Activated naive CD8-positive, alpha-beta T cell treated with anti-CD3 and anti-CD28 coated beads for 36 hours (primary cell): Measurements from ENCODE around the gene TNS2. TPM values are rescaled to one million over a fixed set of nuclear protein-coding genes. Genes with fewer than 3 reads are reported as not detected.
"Not testable (repeated sequence)": the region's sequence is repeated elsewhere in the genome, so short reads cannot be mapped to it uniquely, and the experiment has no call there.

ENCODE experiments used
- DNase-seq: peaks from one replicate; pipeline ENCODE4 v3.0.0; 2021
- H3K27ac Mint-ChIP-seq: one replicate; pipeline ENCODE4 v1.8.0; 2022; ENCODE audit warnings: mild to moderate bottlenecking, moderate library complexity, mixed read lengths
- H3K27me3 Mint-ChIP-seq: one replicate; pipeline ENCODE4 v1.8.0; 2022; ENCODE audit warnings: mild to moderate bottlenecking, mixed read lengths
- H3K36me3 Mint-ChIP-seq: one replicate; pipeline ENCODE4 v1.8.0; 2021; ENCODE audit warnings: mild to moderate bottlenecking, mixed read lengths
- H3K4me1 Mint-ChIP-seq: one replicate; pipeline ENCODE4 v1.8.0; 2021; ENCODE audit warnings: mixed read lengths
- H3K4me3 Mint-ChIP-seq: one replicate; pipeline ENCODE4 v1.8.0; 2022; ENCODE audit warnings: mild to moderate bottlenecking, moderate library complexity, mixed read lengths
- H3K9me3 Mint-ChIP-seq: one replicate; pipeline ENCODE4 v1.8.0; 2022; ENCODE audit warnings: mixed read lengths
- total RNA-seq, 2 experiments: library from RNA; stranded (reverse); gene quantifications; one replicate each; pipeline ENCODE4 v1.2.3, GENCODE V29; 2021

Gene TNS2
- total RNA-seq, 2 experiments from 2014 or later = 1.5 to 2.6 TPM

GRCh38 chr12:53033832-53034231 is 16.0 kb upstream of the TNS2 start:
- not testable (repeated sequence) for DNase-seq, H3K9me3 Mint-ChIP-seq, H3K4me3 Mint-ChIP-seq, H3K27me3 Mint-ChIP-seq
- peak overlapping the region; percentile 14 for H3K27ac Mint-ChIP-seq
- H3K36me3 Mint-ChIP-seq = peaks cover 53% of the 10 kb centered on the region
- peaks cover 17% of the 10 kb centered on the region for H3K4me1 Mint-ChIP-seq

GRCh38 chr12:53034459-53034858 is 15.4 kb upstream of the TNS2 start:
- no peak overlapping the region for H3K27ac Mint-ChIP-seq
- peaks cover 19% of the 10 kb centered on the region for H3K4me1 Mint-ChIP-seq
- peaks cover 56% of the 10 kb centered on the region for H3K36me3 Mint-ChIP-seq
- H3K4me3 Mint-ChIP-seq = no peak overlapping the region
- DNase-seq = no peak
- no peaks in the 10 kb centered on the region for H3K27me3 Mint-ChIP-seq
- no peaks in the 10 kb centered on the region for H3K9me3 Mint-ChIP-seq

- Mint-ChIP-seq H3K9me3 (no peaks in the 10 kb centered on the region), H3K27me3 (no peaks in the 10 kb centered on the region), H3K4me1 (peaks cover 19% of the 10 kb centered on the region), H3K4me3 (no peak overlapping the region), H3K36me3 (peaks cover 56% of the 10 kb centered on the region), H3K27ac (peak overlapping the region; percentile 79)
- DNase-seq = no peak
These were observed 13.1 kb upstream of the TNS2 start for GRCh38 chr12:53036802-53037201.

- DNase-seq = no peak
- no peak overlapping the region for H3K4me3 Mint-ChIP-seq
- H3K36me3 Mint-ChIP-seq = peaks cover 36% of the 10 kb centered on the region
- H3K27ac Mint-ChIP-seq = no peak overlapping the region
- H3K27me3 Mint-ChIP-seq = no peaks in the 10 kb centered on the region
- no peaks in the 10 kb centered on the region for H3K9me3 Mint-ChIP-seq
- peaks cover 17% of the 10 kb centered on the region for H3K4me1 Mint-ChIP-seq
These were observed 10.0 kb upstream of the TNS2 start for GRCh38 chr12:53039851-53040250.

- no peaks in the 10 kb centered on the region for H3K9me3 Mint-ChIP-seq
- peaks cover 21% of the 10 kb centered on the region for H3K36me3 Mint-ChIP-seq
- DNase-seq = no peak
- peak overlapping the region; percentile 21 for H3K27ac Mint-ChIP-seq
- H3K4me1 Mint-ChIP-seq = peaks cover 23% of the 10 kb centered on the region
- no peak overlapping the region for H3K4me3 Mint-ChIP-seq
- peaks cover 12% of the 10 kb centered on the region for H3K27me3 Mint-ChIP-seq
These were observed 7.0 kb upstream of the TNS2 start for GRCh38 chr12:53042607-53043454.

- Mint-ChIP-seq H3K27ac (no peak overlapping the region), H3K36me3 (peaks cover 10% of the 10 kb centered on the region), H3K9me3 (no peaks in the 10 kb centered on the region), H3K4me3 (no peak overlapping the region), H3K27me3 (peaks cover 12% of the 10 kb centered on the region), H3K4me1 (peaks cover 26% of the 10 kb centered on the region)
- DNase-seq = no peak
These were observed 5.7 kb upstream of the TNS2 start for GRCh38 chr12:53044052-53044581.

GRCh38 chr12:53044896-53045695 is 4.8 kb upstream of the TNS2 start:
- Mint-ChIP-seq H3K9me3 (no peaks in the 10 kb centered on the region), H3K4me1 (peaks cover 31% of the 10 kb centered on the region), H3K4me3 (peak overlapping the region; percentile 24), H3K27me3 (peaks cover 12% of the 10 kb centered on the region), H3K36me3 (peaks cover 5% of the 10 kb centered on the region), H3K27ac (no peak overlapping the region)
- DNase-seq = no peak

- H3K36me3 Mint-ChIP-seq = peaks cover 4% of the 10 kb centered on the region
- peaks cover 31% of the 10 kb centered on the region for H3K4me1 Mint-ChIP-seq
- H3K4me3 Mint-ChIP-seq = peak overlapping the region; percentile 85
- no peaks in the 10 kb centered on the region for H3K9me3 Mint-ChIP-seq
- no peak overlapping the region for H3K27ac Mint-ChIP-seq
- no peak for DNase-seq
- peaks cover 12% of the 10 kb centered on the region for H3K27me3 Mint-ChIP-seq
These were observed 4.2 kb upstream of the TNS2 start for GRCh38 chr12:53045696-53046045.

- peaks cover 31% of the 10 kb centered on the region for H3K4me1 Mint-ChIP-seq
- H3K27ac Mint-ChIP-seq = peak overlapping the region; percentile 65
- peak; percentile 54 for DNase-seq
- H3K36me3 Mint-ChIP-seq = no peaks in the 10 kb centered on the region
- peaks cover 12% of the 10 kb centered on the region for H3K27me3 Mint-ChIP-seq
- H3K4me3 Mint-ChIP-seq = peak overlapping the region; percentile 85
- no peaks in the 10 kb centered on the region for H3K9me3 Mint-ChIP-seq
These were observed 3.1 kb upstream of the TNS2 start for GRCh38 chr12:53046655-53047220.

GRCh38 chr12:53047221-53048032 is 2.4 kb upstream of the TNS2 start:
- DNase-seq = peak; percentile 82
- Mint-ChIP-seq H3K27me3 (peaks cover 12% of the 10 kb centered on the region), H3K4me1 (peaks cover 29% of the 10 kb centered on the region), H3K36me3 (no peaks in the 10 kb centered on the region), H3K9me3 (no peaks in the 10 kb centered on the region), H3K27ac (no peak overlapping the region), H3K4me3 (peak overlapping the region; percentile 51)

GRCh38 chr12:53048033-53048779 is 1.7 kb upstream of the TNS2 start:
- peaks cover 26% of the 10 kb centered on the region for H3K4me1 Mint-ChIP-seq
- DNase-seq = no peak
- H3K36me3 Mint-ChIP-seq = no peaks in the 10 kb centered on the region
- H3K9me3 Mint-ChIP-seq = no peaks in the 10 kb centered on the region
- H3K27ac Mint-ChIP-seq = no peak overlapping the region
- H3K4me3 Mint-ChIP-seq = no peak overlapping the region
- H3K27me3 Mint-ChIP-seq = peaks cover 12% of the 10 kb centered on the region

- Mint-ChIP-seq H3K27me3 (peaks cover 12% of the 10 kb centered on the region), H3K9me3 (no peaks in the 10 kb centered on the region), H3K4me3 (no peak overlapping the region), H3K4me1 (peaks cover 26% of the 10 kb centered on the region), H3K27ac (no peak overlapping the region), H3K36me3 (no peaks in the 10 kb centered on the region)
- no peak for DNase-seq
These were observed 974 bp upstream of the TNS2 start for GRCh38 chr12:53048780-53049401.

- Mint-ChIP-seq H3K4me3 (no peak overlapping the region), H3K27me3 (peaks cover 7% of the 10 kb centered on the region), H3K27ac (no peak overlapping the region), H3K36me3 (no peaks in the 10 kb centered on the region), H3K4me1 (peaks cover 31% of the 10 kb centered on the region), H3K9me3 (no peaks in the 10 kb centered on the region)
- DNase-seq = no peak
These were observed 677 bp downstream of the TNS2 start for GRCh38 chr12:53050426-53051057.
